GM18511 (cell line): Measurements from ENCODE around the gene ST8SIA1.
"Not testable (repeated sequence)": the region's sequence is repeated elsewhere in the genome, so short reads cannot be mapped to it uniquely, and the experiment has no call there.

Experiments
- ATAC-seq: cut with Tn5 transposase; IDR thresholded peaks from one replicate; pipeline ENCODE4 v1.9.1; 2021; ENCODE audit warnings: mild to moderate bottlenecking, moderate library complexity; ENCODE audit not compliant: unreplicated experiment

ST8SIA1 gene, protein sequence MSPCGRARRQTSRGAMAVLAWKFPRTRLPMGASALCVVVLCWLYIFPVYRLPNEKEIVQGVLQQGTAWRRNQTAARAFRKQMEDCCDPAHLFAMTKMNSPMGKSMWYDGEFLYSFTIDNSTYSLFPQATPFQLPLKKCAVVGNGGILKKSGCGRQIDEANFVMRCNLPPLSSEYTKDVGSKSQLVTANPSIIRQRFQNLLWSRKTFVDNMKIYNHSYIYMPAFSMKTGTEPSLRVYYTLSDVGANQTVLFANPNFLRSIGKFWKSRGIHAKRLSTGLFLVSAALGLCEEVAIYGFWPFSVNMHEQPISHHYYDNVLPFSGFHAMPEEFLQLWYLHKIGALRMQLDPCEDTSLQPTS

DNA sequence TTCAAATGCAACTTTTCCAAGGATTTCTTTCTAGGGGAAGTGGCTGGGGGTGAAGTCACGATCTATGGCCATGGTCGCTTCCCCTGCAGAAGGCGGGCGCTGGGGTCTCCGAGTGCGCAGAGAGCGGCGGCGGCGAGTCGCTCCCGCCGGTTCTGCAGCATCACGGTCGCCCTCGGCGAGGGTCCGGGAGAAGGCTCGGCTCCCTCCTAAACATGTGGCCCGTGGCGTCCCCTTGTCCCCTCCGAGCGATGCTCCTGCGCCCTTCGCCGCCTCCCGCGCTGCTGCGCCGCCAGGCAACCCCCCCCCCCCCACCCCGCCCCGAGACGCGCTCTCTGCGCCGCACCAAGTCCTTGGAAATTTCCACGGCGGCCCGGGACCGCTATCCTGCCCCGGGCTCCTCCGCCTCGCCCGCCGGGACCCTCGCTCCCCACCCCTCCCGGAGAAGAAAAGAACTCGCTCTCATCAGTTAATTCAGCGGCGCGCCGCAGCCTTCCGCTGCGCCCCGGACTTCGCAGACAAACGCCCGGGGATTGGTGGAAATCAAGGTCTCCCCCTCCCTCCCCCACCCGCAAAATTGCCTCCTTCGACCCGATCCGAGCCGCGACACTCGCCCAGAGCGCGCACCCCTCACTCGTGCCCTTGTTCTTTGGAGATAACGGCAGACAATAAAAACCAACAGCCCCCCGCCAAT, at the start of gene ST8SIA1:
TSS of gene ST8SIA1 (minus strand) at position 298 of the 691 bp plus-strand sequence. CDS start 475 bp downstream, outside the sequence.
- peak; percentile 13 for ATAC-seq

DNA sequence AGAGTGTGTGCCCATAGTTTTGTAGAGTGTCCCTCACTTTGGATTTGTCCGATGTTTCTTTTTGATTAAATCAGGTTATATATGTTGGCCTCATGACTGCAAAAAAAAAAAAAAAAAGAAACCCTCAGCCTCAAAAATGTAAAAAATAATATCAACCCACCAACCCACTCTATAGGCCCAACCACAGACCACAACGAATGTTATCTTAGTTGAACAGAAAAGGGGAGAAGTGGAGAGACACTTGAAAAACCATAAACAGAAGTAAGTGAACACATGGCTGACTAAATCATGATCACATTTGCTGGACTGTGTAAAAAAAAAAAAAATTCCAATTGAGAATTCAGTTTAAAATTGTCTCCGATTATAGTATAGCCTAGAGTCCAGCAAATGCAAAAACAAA, 45.5 kb upstream of the ST8SIA1 start:
- ATAC-seq, result no peak

DNA sequence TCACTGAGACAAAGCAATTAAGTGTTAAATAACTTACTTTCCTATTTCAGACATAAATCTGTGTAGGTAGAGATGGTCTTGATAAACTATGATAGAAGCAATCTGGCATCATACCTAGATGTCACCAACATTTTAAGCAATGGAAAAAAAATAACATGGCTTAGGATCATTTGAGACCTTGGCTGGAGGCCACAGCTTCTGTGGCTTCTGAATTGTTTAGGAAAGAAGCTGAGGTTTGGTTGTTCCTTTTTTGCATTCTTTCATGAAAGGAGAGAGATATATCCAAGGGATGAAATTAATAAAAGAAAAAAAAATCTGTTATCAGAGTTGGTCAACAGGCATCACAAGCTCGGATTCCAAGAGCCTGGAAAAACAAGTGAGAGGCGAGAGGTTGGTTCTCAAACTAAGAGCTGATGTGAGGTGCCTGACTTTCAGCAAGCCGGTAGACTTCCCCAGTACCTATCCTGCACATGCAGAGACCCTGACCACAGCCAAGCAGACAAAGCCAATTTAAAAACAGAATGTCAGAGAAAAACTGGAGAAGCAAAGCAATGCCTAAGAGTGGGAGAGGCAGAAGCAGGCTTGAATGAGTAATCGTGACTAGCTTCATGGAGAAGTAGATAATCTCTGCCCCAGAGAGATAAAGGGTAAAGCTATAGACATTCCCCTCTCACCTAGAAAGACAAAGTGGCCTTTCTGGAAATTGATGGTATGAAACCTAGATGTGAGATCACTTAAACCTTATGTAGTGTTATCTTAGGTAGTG, 43.4 kb upstream of the ST8SIA1 start:
- no peak for ATAC-seq

DNA sequence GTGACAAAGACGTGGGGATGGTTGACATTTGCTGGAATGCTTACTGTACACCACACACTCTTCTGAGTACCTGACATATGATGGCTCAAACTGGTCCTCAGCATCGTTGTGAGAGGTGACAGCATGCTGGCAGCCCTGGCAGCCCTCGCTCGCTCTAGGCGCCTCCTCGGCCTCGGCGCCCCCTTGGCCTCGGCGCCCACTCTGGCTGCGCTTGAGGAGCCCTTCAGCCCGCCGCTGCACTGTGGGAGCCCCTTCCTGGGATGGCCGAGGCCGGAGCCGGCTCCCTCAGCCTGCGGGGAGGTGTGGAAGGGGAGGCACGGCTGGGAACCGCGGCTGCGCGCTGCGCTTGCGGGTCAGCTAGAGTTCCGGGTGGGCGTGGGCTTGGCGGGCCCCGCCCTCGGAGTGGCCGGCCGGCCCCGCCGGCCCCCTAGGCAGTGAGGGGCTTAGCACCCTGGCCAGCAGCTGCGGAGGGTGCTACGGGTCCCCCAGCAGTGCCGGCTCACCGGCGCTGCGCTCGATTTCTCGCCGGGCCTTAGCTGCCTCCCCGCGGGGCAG, 42.2 kb upstream of the ST8SIA1 start:
- ATAC-seq, result not testable (repeated sequence)

DNA sequence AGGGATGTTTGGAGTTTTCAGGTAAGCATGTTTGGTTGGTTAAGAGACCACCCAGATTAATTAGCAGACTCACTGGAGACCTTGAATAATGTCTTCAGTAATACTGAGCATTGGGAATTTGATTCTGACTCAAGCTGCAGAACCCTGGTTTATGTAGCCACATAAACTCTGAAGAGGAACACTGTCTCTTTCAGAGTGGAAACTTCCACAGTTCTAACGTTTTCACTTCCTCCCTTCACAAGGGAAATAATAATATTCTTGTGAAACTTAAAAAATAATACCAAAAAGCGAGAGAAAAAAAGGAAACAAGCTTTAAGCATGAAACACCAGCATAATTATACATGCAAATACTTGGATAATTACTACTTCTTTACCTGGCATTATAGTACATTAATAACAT, 40.0 kb upstream of the ST8SIA1 start:
- no peak for ATAC-seq

DNA sequence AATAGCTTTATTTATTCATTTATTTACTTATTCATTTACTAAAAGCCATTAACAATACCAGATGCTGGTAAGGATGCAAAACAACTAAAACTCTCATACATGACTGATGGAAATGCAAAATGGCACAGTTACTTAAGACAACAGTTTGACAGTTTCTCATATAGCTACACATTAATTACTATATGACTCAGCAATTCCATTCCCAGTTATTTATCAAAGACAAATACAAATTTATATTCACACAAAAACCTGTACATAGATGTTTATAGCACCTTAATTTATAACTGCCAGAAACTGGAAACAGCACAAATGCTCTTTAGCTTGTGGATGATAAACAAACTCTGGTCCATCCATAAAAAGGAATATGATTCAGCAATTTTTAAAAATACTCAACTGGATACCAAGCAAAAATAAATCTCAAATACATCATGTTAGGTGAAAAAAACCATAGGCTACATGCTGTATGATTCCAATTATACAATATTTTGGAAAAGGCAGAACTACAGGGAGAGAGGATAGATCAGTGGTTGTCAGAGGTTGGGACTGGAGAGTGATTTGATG, 37.9 kb upstream of the ST8SIA1 start:
- no peak for ATAC-seq

DNA sequence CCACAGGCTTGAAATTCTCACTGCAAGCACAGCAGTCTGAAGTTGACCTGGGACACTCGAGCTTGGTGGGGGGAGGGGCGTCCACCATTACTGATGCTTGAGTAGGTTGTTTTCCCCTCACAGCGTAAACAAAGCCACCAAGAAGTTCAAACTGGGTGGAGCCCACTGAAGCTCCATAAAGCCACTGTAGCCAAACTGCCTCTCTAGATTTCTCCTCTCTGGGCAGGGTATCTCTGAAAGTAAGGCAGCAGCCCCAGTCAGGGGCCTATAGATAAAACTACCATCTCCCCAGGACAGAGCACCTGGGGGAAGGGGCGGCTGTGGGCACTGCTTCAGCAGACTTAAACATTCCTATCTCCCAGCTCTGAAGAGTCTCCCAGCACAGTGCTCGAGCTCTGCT, 31.7 kb upstream of the ST8SIA1 start:
- no peak for ATAC-seq

DNA sequence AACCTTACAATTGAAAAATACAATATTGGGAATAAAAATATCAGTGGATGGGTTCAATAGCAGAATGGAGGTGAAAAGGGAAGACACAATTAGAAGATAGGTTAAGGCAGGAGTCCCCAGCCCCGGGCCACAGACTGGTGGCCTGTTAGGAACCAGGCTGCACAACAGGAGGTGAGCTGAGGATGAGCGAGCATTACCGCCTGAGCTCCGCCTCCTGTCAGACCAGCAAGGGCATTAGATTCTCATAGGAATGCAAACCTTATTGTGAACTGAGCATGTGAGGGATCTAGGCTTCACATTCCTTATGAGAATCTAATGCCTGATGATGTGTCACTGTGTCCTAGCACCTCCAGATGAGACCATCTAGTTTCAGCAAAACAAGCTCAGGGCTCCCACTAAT, 27.3 kb upstream of the ST8SIA1 start:
- ATAC-seq, result no peak

DNA sequence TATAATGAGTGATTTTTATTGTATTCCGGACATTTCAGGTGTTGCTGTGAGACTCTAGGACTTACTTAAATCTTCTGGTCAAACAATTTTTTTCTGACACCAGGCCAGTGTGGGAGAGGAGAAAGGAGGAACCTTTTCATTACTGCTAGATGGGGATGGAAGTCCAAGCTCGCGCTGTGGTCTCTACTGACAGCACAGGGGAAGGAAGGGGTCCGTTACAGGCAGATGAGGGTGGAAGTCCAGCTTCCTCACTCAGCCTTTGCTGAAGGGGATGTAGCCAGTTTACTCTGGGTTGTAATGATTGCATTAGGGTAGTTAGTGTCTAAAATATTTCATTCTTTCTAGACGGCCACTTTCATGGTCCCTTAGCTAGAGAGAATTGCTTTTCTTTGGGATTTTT, 26.3 kb upstream of the ST8SIA1 start:
- ATAC-seq, result no peak

DNA sequence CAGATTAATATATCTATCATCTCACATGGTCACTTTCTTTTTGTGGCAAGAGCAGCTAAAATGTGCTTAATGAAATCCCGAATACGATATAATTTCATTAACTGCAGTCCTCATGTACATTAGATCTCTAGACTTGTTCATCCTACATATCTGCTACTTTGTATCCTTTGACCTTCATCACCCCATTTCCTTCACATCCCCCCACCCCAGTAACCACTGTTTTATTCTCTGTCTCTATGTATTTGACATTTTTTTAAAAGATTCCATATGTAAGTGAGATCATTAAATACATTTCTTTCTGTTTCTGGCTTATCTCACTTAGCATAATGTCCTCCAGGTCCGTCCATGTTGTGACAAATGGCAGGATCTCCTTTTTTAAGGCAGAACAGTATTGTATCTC, 23.0 kb upstream of the ST8SIA1 start:
- no peak for ATAC-seq

DNA sequence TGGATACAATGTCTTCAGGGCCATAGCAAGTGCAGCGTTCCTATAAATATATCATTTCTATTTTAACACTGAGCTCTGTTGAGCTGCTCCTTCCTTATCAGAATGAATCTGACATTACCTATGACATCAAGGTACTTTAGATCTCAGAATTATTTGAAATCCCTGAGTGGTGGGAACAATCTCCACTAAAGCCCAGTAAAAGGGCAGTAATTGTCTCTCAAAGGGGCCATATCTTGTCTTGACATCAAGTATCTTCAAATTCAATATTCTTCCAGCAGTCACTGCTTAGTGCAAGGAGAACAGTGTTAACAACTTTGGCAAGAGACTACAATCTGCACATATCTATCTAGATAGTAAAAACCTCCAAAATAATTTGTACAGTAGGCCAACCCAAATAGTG, 21.7 kb upstream of the ST8SIA1 start:
- ATAC-seq, result no peak

DNA sequence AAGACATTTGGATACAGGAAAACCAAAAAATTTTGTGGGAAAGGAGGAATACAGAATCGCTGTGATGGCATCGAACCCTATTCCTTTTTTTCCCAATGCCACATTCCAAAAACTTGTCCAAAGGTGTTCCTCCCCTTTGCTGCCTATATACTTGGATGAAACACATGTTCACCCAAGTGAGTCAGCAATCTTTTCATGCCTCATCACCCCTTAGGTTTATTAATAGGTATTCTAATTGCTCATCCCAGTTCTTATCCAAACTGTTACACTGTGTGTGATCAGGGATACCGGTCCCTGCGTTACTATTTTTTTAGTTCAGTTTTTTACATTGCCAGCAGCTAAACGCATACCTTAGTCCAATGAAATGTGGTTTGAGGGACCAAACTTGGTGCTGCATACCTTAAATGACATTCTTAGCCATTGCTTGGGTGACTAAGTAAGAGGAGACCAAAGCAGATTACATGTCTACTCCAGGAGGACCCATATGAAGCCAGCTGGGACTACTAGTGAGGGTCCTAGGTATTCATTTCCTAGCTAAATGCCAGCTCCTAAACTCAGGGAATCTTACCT, 20.6 kb upstream of the ST8SIA1 start:
- ATAC-seq, result no peak

DNA sequence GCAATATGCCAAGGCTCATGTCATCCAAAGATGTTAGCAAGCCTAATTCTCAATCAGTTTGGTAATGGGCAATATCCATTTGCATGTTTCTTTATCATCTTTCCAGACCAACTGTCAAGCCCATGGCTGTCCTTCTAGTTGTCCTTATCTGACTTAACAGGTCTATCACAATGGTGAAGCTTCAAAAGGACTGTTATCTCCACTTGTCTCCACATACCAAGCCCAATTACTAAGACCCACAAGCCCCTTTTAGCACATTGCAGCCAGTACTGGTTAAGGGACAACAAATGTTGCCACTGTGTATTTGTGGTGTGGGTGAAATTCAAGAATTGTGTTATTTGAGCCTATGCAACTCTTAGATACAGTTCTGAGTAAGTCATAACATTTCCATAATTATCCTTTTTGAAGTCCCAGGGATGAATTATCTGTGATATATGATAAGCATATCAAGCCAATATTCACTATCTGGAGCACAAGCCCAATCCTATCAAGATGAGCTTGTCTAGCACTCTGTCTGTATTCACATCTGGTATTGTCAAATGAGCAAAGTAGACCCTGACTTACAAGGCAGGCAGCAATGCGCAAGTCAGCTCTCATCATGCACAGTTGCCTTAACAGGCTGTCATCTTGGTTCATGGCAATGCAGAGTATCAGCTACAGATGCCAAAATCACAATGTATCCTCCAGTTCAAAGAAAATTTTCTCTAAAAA, 19.3 kb upstream of the ST8SIA1 start:
- no peak for ATAC-seq

DNA sequence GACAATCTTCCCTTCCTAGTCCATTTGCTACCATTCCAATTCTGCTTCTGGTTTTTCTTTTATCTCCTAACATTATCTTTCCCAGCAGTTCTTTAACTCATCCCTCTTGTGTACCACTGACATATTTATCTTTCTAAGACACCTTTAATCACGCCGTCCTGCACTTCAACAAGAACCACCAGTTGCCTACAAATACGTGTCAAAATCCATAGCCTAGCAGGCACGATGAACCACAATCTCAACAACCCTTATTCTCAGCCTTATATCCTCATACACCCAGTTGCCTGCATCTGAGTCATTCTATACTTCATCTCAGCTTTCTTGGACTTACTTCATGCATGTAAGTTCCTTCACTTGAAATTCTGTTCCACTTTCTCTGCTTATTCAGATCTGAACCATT, 16.4 kb upstream of the ST8SIA1 start:
- no peak for ATAC-seq

DNA sequence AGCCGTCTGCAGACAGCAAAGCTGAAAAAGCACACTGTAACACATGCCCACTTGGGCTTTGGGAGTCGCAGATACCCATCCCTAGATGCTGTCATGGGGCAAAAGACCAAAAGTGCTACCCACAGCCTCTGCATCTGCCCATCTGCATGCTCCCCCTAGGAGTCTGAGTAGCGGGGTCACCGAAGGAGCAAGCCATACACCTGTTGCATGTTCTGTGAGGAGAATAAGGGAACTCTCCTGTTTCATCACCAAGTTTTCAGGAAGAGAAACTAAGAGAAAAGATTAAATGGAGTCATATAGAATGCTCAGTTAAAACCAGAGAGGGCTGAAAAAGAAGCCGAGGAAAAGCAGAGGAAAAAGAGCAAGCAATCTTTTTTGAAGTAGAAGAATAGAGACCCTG, 13.7 kb upstream of the ST8SIA1 start:
- ATAC-seq, result no peak

DNA sequence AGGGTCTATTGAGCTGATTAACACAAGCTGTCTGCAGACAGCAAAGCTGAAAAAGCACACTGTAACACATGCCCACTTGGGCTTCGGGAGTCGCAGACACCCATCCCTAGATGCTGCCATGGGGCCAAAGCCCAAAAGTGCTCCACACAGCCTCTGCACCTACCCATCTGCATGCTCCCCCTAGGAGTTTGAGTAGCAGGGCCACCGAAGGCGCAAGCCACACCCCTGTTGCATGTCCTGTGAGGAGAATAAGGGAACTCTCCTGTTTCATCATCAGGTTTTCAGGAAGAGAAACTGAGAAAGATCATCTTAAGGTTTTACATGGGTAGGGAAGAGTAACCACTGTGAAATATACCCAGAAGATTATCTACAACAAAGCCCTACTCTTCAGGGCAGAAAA, 5.6 kb upstream of the ST8SIA1 start:
- ATAC-seq, result no peak

DNA sequence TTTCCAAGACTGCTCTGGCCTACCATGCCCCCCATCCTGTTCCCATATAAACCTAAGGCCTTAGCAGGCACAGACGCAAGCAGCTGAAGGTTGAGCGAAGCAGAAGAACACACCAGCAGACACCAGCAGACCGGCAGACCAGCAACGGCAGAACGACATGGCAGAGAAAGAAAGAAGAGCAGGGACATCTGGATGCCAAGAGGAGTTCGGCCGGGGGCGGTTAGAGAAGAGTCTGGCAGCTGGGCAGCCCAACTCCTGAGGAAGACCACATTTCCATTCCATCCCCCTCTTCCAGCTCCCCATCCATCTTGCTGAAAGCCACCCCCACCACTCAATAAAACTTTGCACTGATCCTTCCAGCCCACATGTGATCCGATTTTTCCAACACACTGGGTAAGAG, 5.2 kb upstream of the ST8SIA1 start:
- no peak for ATAC-seq

DNA sequence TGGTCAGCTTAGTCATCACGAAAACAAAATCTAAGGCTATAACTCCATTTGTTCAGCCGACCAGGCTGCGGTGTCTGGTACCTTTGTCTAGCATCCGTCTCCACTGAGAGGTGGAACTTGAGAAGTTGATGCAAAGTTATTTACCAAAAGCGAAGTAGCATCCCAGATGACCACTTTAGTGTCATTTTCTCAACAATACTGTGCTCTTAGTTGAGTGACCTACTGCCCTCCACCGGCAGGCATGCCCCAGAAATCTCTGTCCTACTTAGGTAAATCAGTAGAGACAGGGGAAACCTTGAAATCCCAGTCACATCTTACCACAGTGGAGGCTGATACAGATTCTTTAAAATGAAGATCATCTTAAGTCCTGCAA, 1.3 kb upstream of the ST8SIA1 start:
- ATAC-seq, result no peak

DNA sequence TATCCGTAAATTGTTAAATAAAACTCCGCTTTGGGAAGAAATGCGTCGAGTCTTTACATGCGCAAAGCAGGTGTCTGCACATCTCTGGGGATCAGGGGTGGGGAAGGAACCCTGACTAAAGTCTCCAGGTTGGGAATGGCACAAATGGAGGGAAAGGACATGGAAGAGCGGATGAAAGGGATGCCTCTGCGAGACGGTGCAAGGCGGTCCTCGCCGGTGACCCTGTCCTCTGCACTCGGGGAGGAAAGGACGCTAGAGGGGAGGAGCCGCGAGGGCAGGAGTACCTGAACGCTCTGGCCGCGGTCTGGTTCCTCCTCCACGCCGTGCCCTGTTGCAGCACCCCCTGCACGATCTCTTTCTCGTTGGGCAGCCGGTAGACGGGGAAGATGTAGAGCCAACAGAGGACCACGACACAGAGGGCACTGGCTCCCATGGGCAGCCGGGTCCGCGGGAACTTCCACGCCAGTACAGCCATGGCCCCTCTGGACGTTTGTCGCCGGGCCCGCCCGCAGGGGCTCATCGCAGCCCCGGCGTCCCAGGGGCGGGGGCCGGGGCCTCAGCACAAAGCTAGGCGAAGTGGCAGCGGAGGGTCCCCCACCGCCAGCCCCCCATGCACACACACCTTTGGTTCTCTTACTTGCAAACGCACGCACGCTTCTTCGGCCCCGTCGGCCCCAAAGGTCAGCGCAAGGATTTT, 646 bp downstream of the ST8SIA1 start:
- ATAC-seq, result no peak
